HEK293T (cell line): ENCODE data around the gene ADAMTS9.

Experiments
- CTCF ChIA-PET: fragments of 350-600 bp; formaldehyde crosslinking; extraction: SDS; loops from one replicate; lab custom pipeline; 2021; ENCODE audit warnings: antibody characterized with exemption, inconsistent platforms; lab: Yijun Ruan, JAX
- POLR2A ChIA-PET: fragments of 350-600 bp; formaldehyde crosslinking; extraction: SDS; loops from one replicate; lab custom pipeline; 2020; ENCODE audit warnings: antibody characterized with exemption, inconsistent platforms; lab: Yijun Ruan, JAX
- DNase-seq: peaks from one replicate; pipeline ENCODE4 v3.0.0; 2012; ENCODE audit warnings: mixed read lengths; ENCODE audit errors: extremely low spot score
- ARNT ChIP-seq: fragments of 450-650 bp; IDR thresholded peaks from 2 replicates; pipeline ENCODE4 v1.6.1; 2017; ENCODE audit warnings: mild to moderate bottlenecking
- BHLHE40 ChIP-seq: fragments of 450-650 bp; IDR thresholded peaks from 2 replicates; pipeline ENCODE4 v1.6.1; 2016; ENCODE audit warnings: mild to moderate bottlenecking, moderate library complexity, borderline replicate concordance
- CTBP1 ChIP-seq: fragments of 450-650 bp; IDR thresholded peaks from 2 replicates; pipeline ENCODE4 v1.6.1; 2016; ENCODE audit warnings: borderline replicate concordance
- ELF4 ChIP-seq: fragments of 450-650 bp; IDR thresholded peaks from 2 replicates; pipeline ENCODE4 v1.6.1; 2017; ENCODE audit warnings: antibody characterized with exemption
- FOXA1 ChIP-seq: fragments of 450-650 bp; IDR thresholded peaks from 2 replicates; pipeline ENCODE4 v1.6.1; 2016; ENCODE audit warnings: mild to moderate bottlenecking
- FOXK2 ChIP-seq: fragments of 450-650 bp; IDR thresholded peaks from 2 replicates; pipeline ENCODE4 v1.6.1; 2016; ENCODE audit warnings: mild to moderate bottlenecking
- FOXM1 ChIP-seq: fragments of 450-650 bp; IDR thresholded peaks from 2 replicates; pipeline ENCODE4 v1.6.1; 2017; ENCODE audit warnings: mild to moderate bottlenecking, borderline replicate concordance
- HDGF ChIP-seq: fragments of 450-650 bp; IDR thresholded peaks from 2 replicates; pipeline ENCODE4 v1.6.1; 2017; ENCODE audit warnings: antibody characterized with exemption, borderline replicate concordance
- L3MBTL2 ChIP-seq: fragments of 450-650 bp; conservative IDR thresholded peaks from 2 replicates; pipeline ENCODE4 v1.6.1; 2016; ENCODE audit warnings: mild to moderate bottlenecking
- LEF1 ChIP-seq: fragments of 450-650 bp; IDR thresholded peaks from 2 replicates; pipeline ENCODE4 v1.6.1; 2017; ENCODE audit warnings: mild to moderate bottlenecking, borderline replicate concordance
- NFRKB ChIP-seq: fragments of 450-650 bp; IDR thresholded peaks from 2 replicates; pipeline ENCODE4 v1.6.1; 2016; ENCODE audit warnings: mild to moderate bottlenecking, moderate library complexity
- PKNOX1 ChIP-seq: fragments of 450-650 bp; IDR thresholded peaks from 2 replicates; pipeline ENCODE4 v1.6.1; 2016
- SP1 ChIP-seq: fragments of 450-650 bp; IDR thresholded peaks from 2 replicates; pipeline ENCODE4 v1.6.1; 2017
- SUZ12 ChIP-seq: fragments of 450-650 bp; IDR thresholded peaks from 2 replicates; pipeline ENCODE4 v1.6.1; 2016; ENCODE audit warnings: mild to moderate bottlenecking
- TARDBP ChIP-seq: fragments of 450-650 bp; IDR thresholded peaks from 2 replicates; pipeline ENCODE4 v1.6.1; 2016
- ZNF384 ChIP-seq: fragments of 450-650 bp; IDR thresholded peaks from 2 replicates; pipeline ENCODE4 v1.6.1; 2016

The ADAMTS9 gene

DNA sequence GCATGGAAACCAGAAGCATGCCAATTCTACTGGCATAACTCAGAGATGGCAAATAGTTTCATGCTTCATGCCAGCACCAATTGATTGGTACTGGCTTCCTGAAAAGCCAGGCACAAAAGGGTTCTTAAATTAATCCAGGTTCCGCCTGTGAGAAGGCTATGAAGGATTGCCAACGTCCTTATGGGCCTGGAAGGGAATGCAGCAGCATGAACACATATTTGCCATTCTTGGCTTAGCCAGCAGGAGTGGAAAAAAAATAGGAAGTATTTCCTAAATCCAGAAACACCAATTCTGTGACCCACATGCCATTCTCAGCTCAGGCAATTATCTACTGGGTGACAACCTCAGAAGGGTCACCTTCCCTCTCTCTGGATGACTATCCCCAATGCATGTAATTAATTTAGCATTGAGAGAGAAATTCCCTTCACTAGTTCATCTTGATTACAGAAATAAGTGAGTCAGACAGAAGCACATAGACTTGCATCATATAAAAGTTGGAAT, 36.0 kb downstream of the ADAMTS9 start:
- DNase-seq = no peak
- CTCF ChIA-PET = no interaction called here
- no peak for TF ChIP-seq SUZ12
- TF ChIP-seq NFRKB = no peak
- no peak for TF ChIP-seq L3MBTL2
- no peak for TF ChIP-seq ELF4
- no peak for TF ChIP-seq FOXM1
- no peak for TF ChIP-seq LEF1
- TF ChIP-seq TARDBP = no peak
- no peak for TF ChIP-seq HDGF
- TF ChIP-seq FOXK2 = no peak
- POLR2A ChIA-PET = no interaction called here

- ChIA-PET CTCF (no interaction called here), POLR2A (no interaction called here)
- TF ChIP-seq ZNF384 (no peak), SP1 (no peak), LEF1 (no peak), FOXK2 (no peak), ARNT (no peak), SUZ12 (no peak), TARDBP (no peak), ELF4 (no peak), FOXA1 (no peak), CTBP1 (no peak), BHLHE40 (no peak), PKNOX1 (no peak), HDGF (no peak)
- no peak for DNase-seq
These were observed 36.5 kb downstream of the ADAMTS9 start for GRCh38 chr3:64651303-64651702.

GRCh38 chr3:64650715-64651114, 37.1 kb downstream of the ADAMTS9 start:
- TF ChIP-seq CTBP1 = no peak
- no peak for TF ChIP-seq HDGF
- no peak for TF ChIP-seq NFRKB
- TF ChIP-seq SUZ12 = no peak
- no peak for TF ChIP-seq PKNOX1
- no peak for TF ChIP-seq ELF4
- no peak for TF ChIP-seq BHLHE40
- TF ChIP-seq ZNF384 = no peak
- TF ChIP-seq L3MBTL2 = no peak
- TF ChIP-seq TARDBP = no peak
- no peak for TF ChIP-seq LEF1
- TF ChIP-seq FOXM1 = no peak
- TF ChIP-seq FOXK2 = no peak
- TF ChIP-seq SP1 = no peak
- DNase-seq = no peak
- ChIA-PET POLR2A (no interaction called here), CTCF (no interaction called here)

DNA sequence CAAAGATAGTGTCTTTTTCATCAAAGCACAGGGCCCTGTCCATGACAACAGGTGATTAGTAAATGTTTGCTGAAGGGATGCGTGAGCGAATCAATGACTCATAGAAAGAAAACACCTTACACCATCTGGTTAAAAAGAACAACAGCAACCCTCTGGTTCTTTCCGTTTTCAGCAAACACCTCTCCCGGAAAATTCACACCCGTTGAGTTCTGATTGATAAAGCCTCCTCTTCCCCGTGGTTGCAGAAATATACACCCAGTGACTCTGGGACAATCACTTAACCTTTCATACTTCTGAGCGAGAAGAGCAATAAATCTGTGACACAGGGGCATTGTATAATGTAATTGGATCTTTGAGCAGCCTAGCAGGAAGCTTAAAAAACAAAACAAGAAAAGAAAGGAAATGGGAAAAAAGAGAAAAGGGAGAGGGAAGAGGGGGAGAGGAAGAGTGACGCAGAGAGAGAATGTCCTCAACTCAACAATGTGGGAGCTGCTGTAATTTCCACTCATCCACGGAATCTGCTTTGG, 37.6 kb downstream of the ADAMTS9 start:
- TF ChIP-seq FOXM1 (no peak), BHLHE40 (no peak), ELF4 (no peak), PKNOX1 (peak; percentile 87), SUZ12 (no peak), CTBP1 (peak; percentile 86; the same call in 1 of the 2 replicates), ZNF384 (no peak), TARDBP (no peak), ARNT (0 out of 2 replicates have a peak, but pooled peaks have one; percentile 9), FOXK2 (0 out of 2 replicates have a peak, but pooled peaks have one; percentile 43), FOXA1 (no peak), NFRKB (no peak), LEF1 (no peak), HDGF (no peak)
- ChIA-PET CTCF (no interaction called here), POLR2A (no interaction called here)
- DNase-seq = peak; percentile 25

- no peak for DNase-seq
- ChIA-PET CTCF (no interaction called here), POLR2A (no interaction called here)
- no peak for TF ChIP-seq HDGF
- no peak for TF ChIP-seq FOXA1
- no peak for TF ChIP-seq SUZ12
- TF ChIP-seq FOXM1 = no peak
- TF ChIP-seq FOXK2 = no peak
- no peak for TF ChIP-seq LEF1
- no peak for TF ChIP-seq PKNOX1
- TF ChIP-seq NFRKB = no peak
- no peak for TF ChIP-seq TARDBP
- no peak for TF ChIP-seq ELF4
- no peak for TF ChIP-seq BHLHE40
These were observed 38.6 kb downstream of the ADAMTS9 start for GRCh38 chr3:64648927-64649906.
